Measurements from ENCODE around the gene PPP2R2C.

DNA sequence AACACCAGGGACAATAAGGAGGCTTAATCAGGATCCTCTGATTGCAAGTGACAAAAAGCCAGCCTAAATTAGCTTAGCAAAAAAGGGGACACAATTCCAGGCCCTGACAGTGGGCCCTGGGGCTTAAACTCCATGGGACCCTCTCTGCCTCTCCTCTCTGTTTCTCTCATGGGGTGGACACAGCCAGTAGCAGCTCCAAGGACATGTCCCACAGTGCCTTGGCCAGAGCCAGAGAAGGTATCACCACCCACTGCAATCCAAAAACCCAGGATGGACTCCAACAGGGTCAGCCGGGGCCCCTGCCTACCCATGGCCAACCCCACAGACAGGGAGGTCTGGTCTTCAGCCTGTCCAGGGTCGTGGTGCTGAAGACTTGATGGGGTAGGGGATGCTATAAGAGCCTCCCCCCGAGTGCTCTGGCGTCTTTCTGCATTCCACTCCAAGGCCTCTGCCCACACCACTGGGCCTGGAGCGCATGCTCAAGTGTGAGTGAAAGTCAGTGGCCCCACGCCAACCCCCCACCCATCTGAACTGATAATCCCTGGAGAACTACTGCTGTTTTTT is 19.7 kb upstream of the PPP2R2C start:
- no peak for TF ChIP-seq EZH2 (IDR thresholded peaks at IDR 0.05; ENCODE audit: borderline replicate concordance, low read length)
- TF ChIP-seq, protein P1, sequence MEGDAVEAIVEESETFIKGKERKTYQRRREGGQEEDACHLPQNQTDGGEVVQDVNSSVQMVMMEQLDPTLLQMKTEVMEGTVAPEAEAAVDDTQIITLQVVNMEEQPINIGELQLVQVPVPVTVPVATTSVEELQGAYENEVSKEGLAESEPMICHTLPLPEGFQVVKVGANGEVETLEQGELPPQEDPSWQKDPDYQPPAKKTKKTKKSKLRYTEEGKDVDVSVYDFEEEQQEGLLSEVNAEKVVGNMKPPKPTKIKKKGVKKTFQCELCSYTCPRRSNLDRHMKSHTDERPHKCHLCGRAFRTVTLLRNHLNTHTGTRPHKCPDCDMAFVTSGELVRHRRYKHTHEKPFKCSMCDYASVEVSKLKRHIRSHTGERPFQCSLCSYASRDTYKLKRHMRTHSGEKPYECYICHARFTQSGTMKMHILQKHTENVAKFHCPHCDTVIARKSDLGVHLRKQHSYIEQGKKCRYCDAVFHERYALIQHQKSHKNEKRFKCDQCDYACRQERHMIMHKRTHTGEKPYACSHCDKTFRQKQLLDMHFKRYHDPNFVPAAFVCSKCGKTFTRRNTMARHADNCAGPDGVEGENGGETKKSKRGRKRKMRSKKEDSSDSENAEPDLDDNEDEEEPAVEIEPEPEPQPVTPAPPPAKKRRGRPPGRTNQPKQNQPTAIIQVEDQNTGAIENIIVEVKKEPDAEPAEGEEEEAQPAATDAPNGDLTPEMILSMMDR (conservative IDR thresholded peaks at IDR 0.05 in 1 of 2, IDR thresholded peaks at IDR 0.05 in 1 of 2; ENCODE audit: extremely low read depth in 1 of 2, insufficient read depth in 1 of 2, low read depth in 1 of 2, low read length in 2 of 2): no peak

All from mammary epithelial cell (primary cell).